Measurements from ENCODE around the gene PLXNA4. TPM values are rescaled to one million over a fixed set of nuclear protein-coding genes. Genes with fewer than 3 reads are reported as not detected.

PLXNA4 gene
- total RNA-seq, 1 donor from 2014 or later: 3.3 TPM

GRCh38 chr7:132518102-132518838 is 58.0 kb downstream of the PLXNA4 start:
- Mint-ChIP-seq H3K36me3 (ENCODE audit: low read depth, unreplicated experiment) (no peaks in the 10 kb centered on the region), H3K9me3 (ENCODE audit: unreplicated experiment) (peaks cover 3% of the 10 kb centered on the region), H3K27me3 (ENCODE audit: low read depth, unreplicated experiment) (peaks cover 28% of the 10 kb centered on the region), H3K4me3 (ENCODE audit: unreplicated experiment) (no peak overlapping the region), H3K27ac (ENCODE audit: unreplicated experiment) (no peak overlapping the region), H3K4me1 (ENCODE audit: low read depth, unreplicated experiment) (peaks cover 7% of the 10 kb centered on the region)
- DNase-seq (ENCODE audit: low read depth): no peak
- Histone ChIP-seq H4K20me1 (ENCODE audit: insufficient read depth, low read length) (no peaks in the 10 kb centered on the region), H3K27me3 (ENCODE audit: insufficient read depth, low read length) (no peaks in the 10 kb centered on the region), H3K4me1 (ENCODE audit: insufficient read depth, low read length) (peaks cover 2% of the 10 kb centered on the region), H3K79me2 (ENCODE audit: insufficient read depth, low read length) (no peaks in the 10 kb centered on the region), H3K36me3 (ENCODE audit: insufficient read depth, low read length) (no peaks in the 10 kb centered on the region), H3K9ac (ENCODE audit: low read length) (no peak overlapping the region), H3K4me3 (ENCODE audit: insufficient read depth, low read depth, low read length) (no peak overlapping the region), H2AFZ (ENCODE audit: low read depth, low read length) (no peak overlapping the region), H3K27ac (ENCODE audit: low read depth, low read length) (no peak overlapping the region), H3K4me2 (ENCODE audit: low read length) (no peak overlapping the region), H3K9me3 (ENCODE audit: insufficient read depth, low read depth, low read length) (no peaks in the 10 kb centered on the region)
- TF ChIP-seq EZH2 (IDR thresholded peaks at IDR 0.05; ENCODE audit: insufficient read depth, low read length) (no peak), CTCF (IDR thresholded peaks at IDR 0.05; ENCODE audit: insufficient read depth, low read depth, low read length) (no peak)
- no peak for FAIRE-seq

- H3K4me3 ChIP-seq (ENCODE audit: insufficient read depth, low read depth, low read length): no peak overlapping the region
- Mint-ChIP-seq H3K27ac (ENCODE audit: unreplicated experiment) (no peak overlapping the region), H3K4me1 (ENCODE audit: low read depth, unreplicated experiment) (peaks cover 7% of the 10 kb centered on the region), H3K9me3 (ENCODE audit: unreplicated experiment) (no peaks in the 10 kb centered on the region), H3K36me3 (ENCODE audit: low read depth, unreplicated experiment) (no peaks in the 10 kb centered on the region), H3K4me3 (ENCODE audit: unreplicated experiment) (no peak overlapping the region), H3K27me3 (ENCODE audit: low read depth, unreplicated experiment) (peaks cover 25% of the 10 kb centered on the region)
- H3K4me2 ChIP-seq (ENCODE audit: low read length): no peak overlapping the region
- TF ChIP-seq EZH2 (IDR thresholded peaks at IDR 0.05; ENCODE audit: insufficient read depth, low read length): no peak
- TF ChIP-seq CTCF (IDR thresholded peaks at IDR 0.05; ENCODE audit: insufficient read depth, low read depth, low read length): no peak
- peaks cover 2% of the 10 kb centered on the region for H3K4me1 ChIP-seq (ENCODE audit: insufficient read depth, low read length)
- H3K27ac ChIP-seq (ENCODE audit: low read depth, low read length): no peak overlapping the region
- H3K9ac ChIP-seq (ENCODE audit: low read length): no peak overlapping the region
- H3K36me3 ChIP-seq (ENCODE audit: insufficient read depth, low read length): no peaks in the 10 kb centered on the region
- no peaks in the 10 kb centered on the region for H3K27me3 ChIP-seq (ENCODE audit: insufficient read depth, low read length)
- H3K9me3 ChIP-seq (ENCODE audit: insufficient read depth, low read depth, low read length): no peaks in the 10 kb centered on the region
- DNase-seq (ENCODE audit: low read depth): peak; percentile 84
- no peak overlapping the region for H2AFZ ChIP-seq (ENCODE audit: low read depth, low read length)
- no peaks in the 10 kb centered on the region for H4K20me1 ChIP-seq (ENCODE audit: insufficient read depth, low read length)
- no peaks in the 10 kb centered on the region for H3K79me2 ChIP-seq (ENCODE audit: insufficient read depth, low read length)
- FAIRE-seq: no peak
These were observed 60.0 kb downstream of the PLXNA4 start for GRCh38 chr7:132516042-132516840.

Measured in astrocyte (in vitro differentiated cells and primary cell).